Measurements from ENCODE around the gene CDKN2A. TPM values are rescaled to one million over a fixed set of nuclear protein-coding genes. Genes with fewer than 3 reads are reported as not detected.

The CDKN2A gene
- polyA plus RNA-seq, 1 of the 3 experiments (the other 2 are of a cell fraction) = 41.4 TPM

GRCh38 chr9:21985964-21986667 lies 8.1 kb downstream of the CDKN2A start:
- 77% methylated on average over 5 of the region's 5 CpGs for WGBS (ENCODE audit: low lambda C conversion rate)
- CTCF ChIA-PET = interaction anchor here (0.9 to 2.2 kb wide), 5 partner anchors 9 to 172 kb away, joined by 3 to 6 read pairs (median 4); partner anchors contain the start of gene CDKN2B
- Histone ChIP-seq H3K9me2 (no peaks in the 10 kb centered on the region), H3K4me2 (no peak overlapping the region), H3K27ac (ENCODE audit: low read depth in 2 of 2, low read length in 1 of 2) (no peak overlapping the region), H3F3A (replicated peaks; ENCODE audit: insufficient read depth) (no peaks in the 10 kb centered on the region), H3K36me3 (replicated peaks in 1 of 2; ENCODE audit: control insufficient read depth in 1 of 2, insufficient read depth in 2 of 2, low read length in 1 of 2) (no peaks in the 10 kb centered on the region), H3K79me2 (ENCODE audit: insufficient read depth) (no peaks in the 10 kb centered on the region), H4K20me1 (ENCODE audit: insufficient read depth) (no peaks in the 10 kb centered on the region), H3K4me3 (ENCODE audit: low read depth in 2 of 2, low read length in 1 of 2) (no peak overlapping the region), H3K4me1 (ENCODE audit: control insufficient read depth in 1 of 2, insufficient read depth in 2 of 2, low read depth in 1 of 2, low read length in 1 of 2) (no peaks in the 10 kb centered on the region; a peak in 1 of 4 replicates), H3K9ac (no peak overlapping the region), H3K9me3 (no peaks in the 10 kb centered on the region), H2AFZ (ENCODE audit: low read depth) (no peak overlapping the region; the same call in 1 of the 2 replicates), H3K27me3 (ENCODE audit: insufficient read depth) (no peaks in the 10 kb centered on the region; the same call in 1 of the 2 replicates)
- DNase-seq = no peak
- POLR2A ChIA-PET = no interaction called here
- no peak for TF ChIP-seq MEF2A (IDR thresholded peaks at IDR 0.05; ENCODE audit: borderline replicate concordance, low read depth)
- TF ChIP-seq RFX5 (IDR thresholded peaks at IDR 0.05; ENCODE audit: low read length) = no peak
- no peak for TF ChIP-seq RCOR1 (IDR thresholded peaks at IDR 0.05; ENCODE audit: low read length)
- TF ChIP-seq REST (IDR thresholded peaks at IDR 0.05; ENCODE audit: low read depth, low read length) = no peak
- no peak for TF ChIP-seq USF1 (IDR thresholded peaks at IDR 0.05; ENCODE audit: borderline replicate concordance, low read depth)
- no peak for TF ChIP-seq GATA2 (CRISPR knock-in tag; IDR thresholded peaks at IDR 0.05)
- no peak for TF ChIP-seq MXI1 (IDR thresholded peaks at IDR 0.05; ENCODE audit: low read depth, low read length)
- no peak for TF ChIP-seq FOXM1 (IDR thresholded peaks at IDR 0.05; ENCODE audit: low read depth)
- TF ChIP-seq RXRA (IDR thresholded peaks at IDR 0.05; ENCODE audit: borderline replicate concordance, low read depth) = no peak
- TF ChIP-seq, protein P1, sequence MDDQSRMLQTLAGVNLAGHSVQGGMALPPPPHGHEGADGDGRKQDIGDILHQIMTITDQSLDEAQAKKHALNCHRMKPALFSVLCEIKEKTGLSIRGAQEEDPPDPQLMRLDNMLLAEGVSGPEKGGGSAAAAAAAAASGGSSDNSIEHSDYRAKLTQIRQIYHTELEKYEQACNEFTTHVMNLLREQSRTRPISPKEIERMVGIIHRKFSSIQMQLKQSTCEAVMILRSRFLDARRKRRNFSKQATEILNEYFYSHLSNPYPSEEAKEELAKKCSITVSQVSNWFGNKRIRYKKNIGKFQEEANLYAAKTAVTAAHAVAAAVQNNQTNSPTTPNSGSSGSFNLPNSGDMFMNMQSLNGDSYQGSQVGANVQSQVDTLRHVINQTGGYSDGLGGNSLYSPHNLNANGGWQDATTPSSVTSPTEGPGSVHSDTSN (IDR thresholded peaks at IDR 0.05) = no peak
- TF ChIP-seq SIN3A (IDR thresholded peaks at IDR 0.05; ENCODE audit: borderline replicate concordance, low read depth, low read length) = no peak
- no peak for TF ChIP-seq SMC3 (IDR thresholded peaks at IDR 0.05; ENCODE audit: low read depth, low read length)
- TF ChIP-seq ZBTB33 (IDR thresholded peaks at IDR 0.05; ENCODE audit: borderline replicate concordance, low read depth) = no peak
- no peak for TF ChIP-seq EP300 (IDR thresholded peaks at IDR 0.05; ENCODE audit: borderline replicate concordance in 1 of 2, low read depth in 1 of 2, low read length in 1 of 2)
- TF ChIP-seq TAF1 (IDR thresholded peaks at IDR 0.05; ENCODE audit: borderline replicate concordance, low read depth, low read length) = no peak
- TF ChIP-seq ELF1 (IDR thresholded peaks at IDR 0.05) = no peak

Data from SK-N-SH (cell line).